SJSA1 (cell line): ENCODE measurements around the gene HRAS. TPM values are rescaled to one million over a fixed set of nuclear protein-coding genes. Genes with fewer than 3 reads are reported as not detected.

Experiments
- DNase-seq, 2 experiments: peaks; one replicate each; pipeline ENCODE4 v3.0.0-alpha.2; 2015 to 2020; ENCODE audit warnings: low spot score in 2 of 2, low read depth in 1 of 2
- H3K27ac ChIP-seq: fragments of 250-450 bp; sonication (Bioruptor Pico); 2 replicates; pipeline ENCODE4 v1.5.1; 2020; ENCODE audit warnings: mild to moderate bottlenecking, moderate library complexity
- H3K27me3 ChIP-seq: fragments of 250-450 bp; sonication (Bioruptor Pico); replicated peaks from 2 replicates; pipeline ENCODE4 v1.5.1; 2020; ENCODE audit warnings: mild to moderate bottlenecking, moderate library complexity
- H3K36me3 ChIP-seq: fragments of 250-450 bp; sonication (Bioruptor Pico); 2 replicates; pipeline ENCODE4 v1.5.1; 2020; ENCODE audit warnings: mild to moderate bottlenecking
- H3K4me1 ChIP-seq: fragments of 250-450 bp; sonication (Bioruptor Pico); replicated peaks from 2 replicates; pipeline ENCODE4 v1.6.1; 2021; ENCODE audit warnings: mild to moderate bottlenecking
- H3K4me3 ChIP-seq: fragments of 250-450 bp; sonication (Bioruptor Pico); 2 replicates; pipeline ENCODE4 v1.5.1; 2020; ENCODE audit warnings: mild to moderate bottlenecking
- H3K9me3 ChIP-seq: fragments of 250-450 bp; sonication (Bioruptor Pico); replicated peaks from 2 replicates; pipeline ENCODE4 v1.5.1; 2020; ENCODE audit warnings: mild to moderate bottlenecking
- total RNA-seq: library from RNA; depleted of rRNA; stranded (reverse); fragments of >200 nt; shearing (Covaris generic); gene quantifications from 2 replicates; pipeline ENCODE4 v1.2.3, GENCODE V29; 2014

HRAS gene
- total RNA-seq, 1 experiment from 2014 or later, result 47.3 TPM

DNA sequence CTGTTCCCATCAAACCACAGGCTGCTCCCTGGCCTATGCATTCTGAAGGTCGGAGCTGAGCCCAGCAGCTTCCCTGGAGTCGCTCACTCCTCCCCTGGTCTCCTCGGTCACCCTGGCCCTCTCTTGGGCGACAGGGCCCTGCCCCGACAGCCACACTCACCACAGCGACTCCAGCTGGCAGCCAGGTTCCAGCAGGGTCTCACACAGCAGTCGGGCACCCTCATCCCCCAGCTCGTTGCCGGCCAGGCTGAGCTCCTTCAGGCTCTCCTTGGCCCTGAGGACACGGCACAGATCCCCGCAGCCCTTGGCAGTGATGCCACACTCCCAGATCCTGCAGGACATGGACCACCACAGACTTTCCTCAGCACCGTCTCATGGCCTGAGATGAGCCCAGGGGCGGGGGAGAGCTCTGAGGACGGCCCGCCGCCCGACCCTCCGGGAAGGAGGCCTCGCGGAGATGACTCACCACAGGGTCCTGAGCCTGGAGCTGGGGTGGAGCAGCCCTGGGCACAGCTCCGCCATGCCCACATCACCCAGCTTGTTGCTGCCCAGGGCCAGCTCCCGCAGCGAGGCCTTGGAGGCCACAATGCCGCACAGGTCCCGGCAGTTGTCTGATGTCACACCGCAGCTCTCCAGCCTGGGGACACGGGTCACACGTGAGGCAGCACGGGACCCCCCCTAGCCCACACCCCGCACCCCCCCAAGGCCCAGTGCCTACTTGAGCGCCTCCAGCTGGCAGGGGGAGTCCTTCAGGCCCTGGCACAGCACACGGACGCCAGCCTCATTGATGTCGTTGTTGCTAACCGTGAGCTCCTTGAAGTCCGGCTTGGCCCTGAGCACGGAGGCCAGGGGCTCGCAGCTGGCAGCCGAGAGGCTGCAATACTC, 36.8 kb downstream of the HRAS start:
- DNase-seq, result no peak
- H3K27me3 ChIP-seq, result no peaks in the 10 kb centered on the region
- no peak overlapping the region for H3K4me3 ChIP-seq
- no peak overlapping the region for H3K27ac ChIP-seq
- H3K4me1 ChIP-seq, result no peaks in the 10 kb centered on the region
- peaks cover 22% of the 10 kb centered on the region for H3K36me3 ChIP-seq
- no peaks in the 10 kb centered on the region for H3K9me3 ChIP-seq

DNA sequence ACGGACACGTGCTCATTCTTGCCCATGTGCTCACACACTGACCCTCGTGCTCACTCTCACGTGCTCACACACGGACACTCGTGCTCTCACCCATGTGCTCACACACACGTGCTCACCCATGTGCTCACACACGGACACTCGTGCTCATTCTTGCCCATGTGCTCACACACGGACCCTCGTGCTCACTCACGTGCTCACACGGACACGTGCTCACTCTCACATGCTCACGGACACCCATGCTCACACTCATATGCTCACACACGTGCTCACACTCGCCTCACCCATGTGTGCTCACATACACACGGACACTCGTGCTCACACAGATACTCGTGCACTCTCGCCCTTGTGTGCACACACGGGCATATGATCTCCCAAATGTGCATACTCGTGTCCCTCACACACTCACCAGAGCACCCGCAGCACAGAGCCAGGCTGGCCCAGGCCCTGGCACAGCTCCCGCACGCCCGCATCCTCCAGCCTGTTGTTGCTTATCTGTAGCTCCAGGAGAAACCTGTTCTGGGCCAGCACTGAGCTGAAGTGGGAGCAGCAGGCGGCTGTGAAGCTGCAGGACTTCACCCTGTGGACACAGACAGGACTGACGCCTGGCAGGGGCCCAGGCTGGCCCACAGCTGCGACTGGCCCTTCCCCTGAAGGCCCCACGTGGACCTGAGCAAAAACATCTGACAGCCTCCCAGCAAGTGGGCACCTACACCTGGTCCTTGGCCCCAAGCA, 37.6 kb downstream of the HRAS start:
- H3K9me3 ChIP-seq, result no peaks in the 10 kb centered on the region
- no peaks in the 10 kb centered on the region for H3K27me3 ChIP-seq
- no peak overlapping the region for H3K27ac ChIP-seq
- peaks cover 22% of the 10 kb centered on the region for H3K36me3 ChIP-seq
- no peak overlapping the region for H3K4me3 ChIP-seq
- DNase-seq, result no peak
- H3K4me1 ChIP-seq, result no peaks in the 10 kb centered on the region

DNA sequence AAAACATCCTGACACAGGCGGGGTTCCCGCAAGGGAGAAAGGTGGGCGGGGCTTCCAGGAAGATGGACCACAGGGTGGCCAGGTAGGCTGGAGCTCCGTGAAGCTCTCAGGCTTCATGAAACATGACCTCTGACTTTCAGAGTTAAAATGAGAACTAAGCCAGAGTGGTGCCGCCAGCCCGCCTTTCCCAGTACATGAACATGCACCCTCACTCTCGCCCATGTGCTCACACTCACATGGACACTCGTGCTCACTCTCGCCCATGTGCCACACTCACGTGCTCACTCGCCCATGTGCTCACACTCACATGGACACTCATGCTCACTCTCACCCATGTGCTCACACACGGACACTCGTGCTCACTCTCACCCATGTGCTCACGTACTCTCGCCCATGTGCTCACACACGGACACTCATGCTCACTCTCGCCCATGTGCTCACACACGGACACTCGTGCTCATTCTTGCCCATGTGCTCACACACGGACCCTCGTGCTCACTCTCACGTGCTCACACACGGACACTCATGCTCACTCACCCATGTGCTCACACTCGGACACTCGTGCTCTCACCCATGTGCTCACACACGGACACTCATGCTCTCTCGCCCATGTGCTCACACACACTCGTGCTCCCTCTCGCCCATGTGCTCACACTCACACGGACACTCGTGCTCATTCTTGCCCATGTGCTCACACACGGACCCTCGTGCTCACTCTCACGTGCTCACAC, 38.4 kb downstream of the HRAS start:
- no peaks in the 10 kb centered on the region for H3K4me1 ChIP-seq
- no peaks in the 10 kb centered on the region for H3K9me3 ChIP-seq
- H3K27ac ChIP-seq, result no peak overlapping the region
- H3K36me3 ChIP-seq, result peaks cover 22% of the 10 kb centered on the region
- no peak for DNase-seq
- no peak overlapping the region for H3K4me3 ChIP-seq
- H3K27me3 ChIP-seq, result no peaks in the 10 kb centered on the region

DNA sequence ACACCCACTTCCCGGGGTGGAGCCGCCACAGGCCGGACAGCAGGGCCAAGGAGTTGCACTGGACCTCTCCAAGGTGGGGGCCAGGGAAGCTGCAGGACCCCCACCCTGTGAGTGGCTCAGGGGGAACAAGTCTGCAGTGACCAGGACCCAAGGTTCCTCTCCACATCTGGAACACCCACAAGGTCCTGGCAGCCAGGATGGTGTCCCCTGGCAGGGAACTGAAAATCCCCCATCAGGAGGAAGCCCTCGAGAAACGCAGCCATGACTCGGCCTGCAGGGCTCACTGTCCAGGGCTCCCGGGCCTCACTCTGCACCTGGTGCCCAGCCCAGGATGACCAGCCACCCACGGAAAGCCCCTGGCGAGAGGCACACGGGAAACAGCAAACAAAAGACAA, 39.8 kb downstream of the HRAS start:
- no peak for DNase-seq
- H3K4me3 ChIP-seq, result no peak overlapping the region
- H3K9me3 ChIP-seq, result no peaks in the 10 kb centered on the region
- no peaks in the 10 kb centered on the region for H3K27me3 ChIP-seq
- H3K4me1 ChIP-seq, result no peaks in the 10 kb centered on the region
- H3K36me3 ChIP-seq, result peaks cover 21% of the 10 kb centered on the region
- no peak overlapping the region for H3K27ac ChIP-seq

DNA sequence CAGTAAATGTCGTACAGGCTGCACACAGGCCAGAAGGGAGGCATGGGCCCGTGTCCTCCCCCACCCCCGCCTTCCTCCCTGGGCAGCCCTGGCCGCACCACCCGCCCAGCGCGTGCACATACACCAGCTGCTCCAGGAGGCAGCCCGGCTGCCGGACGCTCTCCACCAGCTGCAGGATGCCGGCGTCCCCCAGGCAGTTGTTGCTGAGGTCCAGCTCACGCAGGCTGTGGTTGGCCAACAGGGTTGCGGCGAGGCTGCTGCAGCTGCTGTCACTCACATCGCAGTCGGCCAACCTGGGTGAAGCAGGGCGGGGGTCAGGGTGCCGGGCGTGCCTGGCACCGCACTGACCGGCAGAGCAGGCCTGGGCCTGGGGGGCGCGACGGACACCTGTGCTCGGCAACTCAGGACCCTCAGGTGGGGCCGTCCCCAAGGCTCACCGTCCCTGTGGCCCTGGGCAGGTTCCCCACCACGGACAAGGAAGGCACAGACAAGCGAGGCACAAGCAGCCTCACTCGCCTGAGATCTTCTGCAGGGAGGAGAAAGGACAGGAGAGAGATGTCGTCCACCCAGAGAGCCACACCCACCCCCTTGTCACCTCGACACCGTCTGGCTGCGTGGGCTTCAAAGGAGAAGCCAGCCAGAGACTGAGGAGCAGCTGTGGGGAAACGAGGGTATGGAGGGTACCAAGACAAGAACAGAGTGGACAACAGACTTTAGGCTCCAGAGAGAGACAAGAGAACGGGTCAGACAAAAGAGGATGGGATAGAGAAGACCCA, 40.4 kb downstream of the HRAS start:
- Histone ChIP-seq H3K27me3 (no peaks in the 10 kb centered on the region), H3K36me3 (peaks cover 15% of the 10 kb centered on the region), H3K4me3 (no peak overlapping the region), H3K27ac (no peak overlapping the region), H3K4me1 (no peaks in the 10 kb centered on the region), H3K9me3 (no peaks in the 10 kb centered on the region)
- DNase-seq, result no peak

DNA sequence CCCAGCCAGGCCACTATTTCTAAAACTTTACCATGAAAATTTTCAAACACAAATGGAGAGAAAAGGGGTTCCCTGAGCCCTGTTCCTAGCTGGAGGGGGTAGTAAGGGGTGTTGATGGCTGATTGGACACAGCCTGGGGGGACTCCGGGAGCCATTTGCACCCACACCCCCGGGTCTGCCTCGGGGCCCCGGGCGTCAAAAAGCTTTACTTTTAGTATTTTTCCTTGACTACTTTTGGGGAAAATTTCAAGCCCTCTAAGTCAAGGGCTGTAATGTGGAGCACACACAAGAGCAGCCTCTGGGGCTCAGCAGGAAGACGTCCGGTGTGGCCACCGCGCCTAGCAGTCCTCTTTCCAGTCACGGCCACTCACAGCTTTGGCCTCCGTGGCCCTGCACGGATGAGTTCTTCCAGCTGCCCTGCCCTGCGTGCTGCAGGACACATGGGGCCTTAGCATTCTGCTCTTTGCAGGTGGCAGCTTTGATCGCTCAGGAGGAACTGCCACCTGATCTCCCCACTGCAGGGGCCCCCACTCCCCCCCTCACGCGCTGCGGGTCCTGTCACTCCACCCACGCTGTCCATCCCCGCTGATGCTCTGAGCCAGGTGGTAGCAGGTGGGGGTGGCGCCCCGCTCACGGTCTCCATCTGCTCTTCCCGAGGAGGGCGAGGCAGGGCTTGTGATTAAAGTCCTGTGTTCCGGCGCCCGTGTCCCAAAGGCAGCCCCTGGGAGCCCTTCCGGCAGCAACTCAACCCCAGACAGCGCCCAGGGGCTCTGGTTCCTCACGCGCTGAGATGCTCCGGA, 42.7 kb downstream of the HRAS start:
- Histone ChIP-seq H3K27ac (no peak overlapping the region), H3K9me3 (no peaks in the 10 kb centered on the region), H3K4me3 (no peak overlapping the region), H3K27me3 (no peaks in the 10 kb centered on the region), H3K4me1 (no peaks in the 10 kb centered on the region), H3K36me3 (peaks cover under 1% of the 10 kb centered on the region)
- DNase-seq, result no peak

DNA sequence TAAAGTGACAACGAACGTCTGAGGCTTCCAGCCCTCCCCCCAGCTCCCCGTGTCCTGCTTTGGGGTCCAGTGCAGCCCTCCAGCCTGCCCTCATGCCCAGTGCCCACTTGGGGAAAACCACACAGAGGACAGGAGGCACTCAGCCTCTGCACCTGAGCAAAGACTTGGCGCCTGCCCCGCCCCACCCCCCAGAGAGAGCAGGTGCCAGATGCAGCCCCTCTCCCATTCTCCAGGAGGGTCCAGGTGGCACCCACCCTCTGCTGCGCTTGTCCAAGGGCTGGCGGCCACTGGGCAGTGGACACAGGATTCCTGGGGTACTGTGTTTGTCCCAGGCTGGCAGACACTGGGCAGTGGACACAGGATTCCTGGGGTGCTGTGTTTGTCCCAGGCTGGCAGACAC, 44.0 kb downstream of the HRAS start:
- H3K36me3 ChIP-seq, result no peaks in the 10 kb centered on the region; the same call in 1 of the 2 replicates
- no peaks in the 10 kb centered on the region for H3K4me1 ChIP-seq
- H3K4me3 ChIP-seq, result no peak overlapping the region
- no peak for DNase-seq
- no peaks in the 10 kb centered on the region for H3K9me3 ChIP-seq
- H3K27ac ChIP-seq, result no peak overlapping the region
- H3K27me3 ChIP-seq, result no peaks in the 10 kb centered on the region

DNA sequence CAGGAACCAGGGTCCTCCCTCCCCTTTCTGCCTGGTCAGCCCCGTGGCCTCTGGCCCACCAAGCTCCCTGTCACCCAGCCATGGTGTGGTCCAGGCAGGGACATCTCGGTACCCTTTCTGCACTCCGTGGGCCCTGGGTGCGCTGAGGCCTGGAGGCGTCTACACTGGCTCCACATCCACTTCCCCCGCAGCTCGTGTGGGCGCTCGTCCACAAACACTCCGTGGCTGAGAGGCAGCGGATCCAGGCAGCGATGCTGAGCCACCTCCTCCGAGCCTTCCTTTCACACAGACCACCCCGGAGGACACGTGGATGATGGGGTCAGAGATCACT, 44.5 kb downstream of the HRAS start:
- no peaks in the 10 kb centered on the region for H3K9me3 ChIP-seq
- no peaks in the 10 kb centered on the region for H3K27me3 ChIP-seq
- no peaks in the 10 kb centered on the region for H3K4me1 ChIP-seq
- H3K36me3 ChIP-seq, result no peaks in the 10 kb centered on the region; the same call in 1 of the 2 replicates
- no peak for DNase-seq
- no peak overlapping the region for H3K27ac ChIP-seq
- H3K4me3 ChIP-seq, result no peak overlapping the region

DNA sequence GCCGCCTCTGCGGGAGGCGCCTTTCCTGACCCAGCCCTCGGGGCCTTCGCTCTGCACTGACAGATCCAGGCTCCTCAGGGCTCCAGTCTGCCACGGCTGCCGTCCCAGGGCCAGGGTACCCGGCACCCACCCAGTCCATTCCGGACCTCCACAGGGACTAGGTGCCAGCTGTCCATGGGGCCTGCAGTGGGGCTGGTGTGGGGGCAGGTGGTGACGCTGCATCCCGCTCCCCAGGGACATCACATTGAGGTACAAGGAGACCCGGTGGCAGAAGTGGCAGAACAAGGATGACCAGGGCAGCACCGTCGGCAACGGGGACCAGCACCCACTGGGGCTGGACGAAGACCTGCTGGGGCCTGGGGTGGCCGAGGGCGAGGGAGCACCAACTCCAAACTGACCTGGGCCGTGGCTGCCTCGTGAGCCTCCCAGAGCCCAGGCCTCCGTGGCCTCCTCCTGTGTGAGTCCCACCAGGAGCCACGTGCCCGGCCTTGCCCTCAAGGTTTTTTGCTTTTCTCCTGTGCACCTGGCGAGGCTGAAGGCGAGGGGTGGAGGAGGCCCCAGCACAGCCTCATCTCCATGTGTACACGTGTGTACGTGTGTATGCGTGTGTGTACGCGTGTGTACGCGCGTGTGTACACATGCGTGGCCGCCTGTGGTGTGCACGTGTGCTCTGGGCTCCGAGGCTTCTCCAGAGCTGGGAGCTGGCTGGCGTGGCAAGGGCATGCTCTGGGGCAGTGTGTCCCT, 45.0 kb downstream of the HRAS start:
- DNase-seq, result no peak
- Histone ChIP-seq H3K27ac (no peak overlapping the region), H3K9me3 (no peaks in the 10 kb centered on the region), H3K4me1 (no peaks in the 10 kb centered on the region), H3K4me3 (no peak overlapping the region), H3K27me3 (no peaks in the 10 kb centered on the region), H3K36me3 (no peaks in the 10 kb centered on the region; the same call in 1 of the 2 replicates)

DNA sequence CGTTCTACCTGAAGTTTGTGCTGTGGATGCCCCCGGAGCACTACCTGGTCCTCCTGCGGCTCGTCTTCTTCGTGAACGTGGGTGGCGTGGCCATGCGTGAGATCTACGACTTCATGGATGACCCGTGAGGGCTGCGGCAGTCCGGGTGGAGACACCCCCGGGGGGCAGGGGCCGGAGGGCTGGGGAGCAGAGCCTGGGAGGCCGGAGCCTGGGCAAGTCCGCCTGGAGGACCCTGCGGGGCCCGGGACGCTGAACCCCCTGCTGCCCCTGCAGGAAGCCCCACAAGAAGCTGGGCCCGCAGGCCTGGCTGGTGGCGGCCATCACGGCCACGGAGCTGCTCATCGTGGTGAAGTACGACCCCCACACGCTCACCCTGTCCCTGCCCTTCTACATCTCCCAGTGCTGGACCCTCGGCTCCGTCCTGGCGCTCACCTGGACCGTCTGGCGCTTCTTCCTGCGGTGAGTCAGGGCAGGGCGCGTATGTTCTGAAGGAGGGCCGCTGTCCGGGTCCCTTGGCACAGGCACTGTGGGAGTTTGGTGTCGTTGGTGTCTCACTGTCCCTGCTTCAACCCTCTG, 45.7 kb downstream of the HRAS start:
- Histone ChIP-seq H3K27me3 (no peaks in the 10 kb centered on the region), H3K4me3 (no peak overlapping the region), H3K36me3 (no peaks in the 10 kb centered on the region), H3K9me3 (no peaks in the 10 kb centered on the region), H3K27ac (no peak overlapping the region), H3K4me1 (no peaks in the 10 kb centered on the region)
- DNase-seq, result no peak

DNA sequence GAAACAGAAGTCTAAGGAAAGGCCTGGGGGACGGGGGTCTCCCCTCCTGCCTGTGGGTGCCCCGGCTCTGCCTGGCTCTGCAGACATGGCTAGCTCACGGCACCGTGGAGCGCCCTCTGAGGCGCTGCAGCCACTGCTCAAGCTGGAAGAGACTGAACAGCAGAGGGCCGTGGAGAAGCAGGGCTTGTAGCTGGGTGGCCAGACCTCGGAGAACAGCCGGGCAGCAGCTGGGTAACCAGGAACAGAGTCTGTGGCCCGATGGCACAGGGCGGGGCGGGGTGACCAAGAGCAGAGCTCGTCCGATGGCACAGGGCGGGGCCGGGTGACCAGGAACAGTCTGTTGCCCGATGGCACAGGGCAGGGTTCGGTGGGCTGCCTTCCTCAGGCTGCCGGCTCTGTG, 46.4 kb downstream of the HRAS start:
- Histone ChIP-seq H3K27ac (no peak overlapping the region), H3K4me3 (no peak overlapping the region)
- DNase-seq, result no peak

DNA sequence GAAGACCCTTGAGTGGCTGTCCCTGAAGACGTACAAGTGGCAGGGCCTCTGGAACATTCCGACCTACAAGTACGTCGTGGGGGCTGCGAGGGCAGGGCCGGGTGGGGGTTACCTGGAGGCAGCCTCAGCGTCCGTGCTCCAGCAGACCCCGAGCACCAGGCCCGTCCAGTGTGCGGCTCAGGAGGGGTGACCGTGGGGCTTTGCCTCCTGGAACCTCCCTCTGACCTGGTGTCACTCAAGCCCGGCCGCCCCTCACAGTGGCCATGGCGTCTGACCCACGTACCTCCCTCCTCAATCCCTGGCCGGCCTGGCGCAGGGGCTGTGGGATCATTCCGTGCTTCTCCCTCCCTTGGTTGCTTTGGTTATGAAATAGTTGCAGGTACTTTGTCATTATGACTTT, 46.8 kb downstream of the HRAS start:
- H3K4me3 ChIP-seq, result no peak overlapping the region
- no peaks in the 10 kb centered on the region for H3K36me3 ChIP-seq
- no peak overlapping the region for H3K27ac ChIP-seq
- DNase-seq, result no peak
- H3K27me3 ChIP-seq, result no peaks in the 10 kb centered on the region
- no peaks in the 10 kb centered on the region for H3K9me3 ChIP-seq
- no peaks in the 10 kb centered on the region for H3K4me1 ChIP-seq

More for the DNA sequence above, 46.4 kb downstream of the HRAS start:
- no peaks in the 10 kb centered on the region for H3K4me1 ChIP-seq
- H3K9me3 ChIP-seq, result no peaks in the 10 kb centered on the region
- no peaks in the 10 kb centered on the region for H3K36me3 ChIP-seq
- no peaks in the 10 kb centered on the region for H3K27me3 ChIP-seq
